Measurements from ENCODE around the gene OR8G1.

DNA sequence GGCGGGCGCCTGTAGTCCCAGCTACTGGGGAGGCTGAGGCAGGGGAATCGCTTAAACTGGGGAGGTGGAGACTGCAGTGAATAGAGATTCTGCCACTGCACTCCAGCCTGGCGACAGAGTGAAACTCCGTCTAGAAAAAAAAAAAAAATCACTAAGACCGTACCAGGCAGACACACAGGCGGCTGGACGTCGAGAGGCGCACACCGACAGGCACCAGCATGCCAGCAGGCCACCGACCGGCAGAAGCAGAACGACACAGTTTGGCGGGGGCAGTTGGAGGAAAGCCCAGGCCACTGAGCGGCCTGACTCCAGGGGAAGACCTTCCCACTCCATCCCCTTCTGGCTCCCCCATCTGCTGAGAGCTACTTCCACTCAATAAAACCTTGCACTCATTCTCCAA, 40.2 kb upstream of the OR8G1 start:
- TF ChIP-seq, protein P1, sequence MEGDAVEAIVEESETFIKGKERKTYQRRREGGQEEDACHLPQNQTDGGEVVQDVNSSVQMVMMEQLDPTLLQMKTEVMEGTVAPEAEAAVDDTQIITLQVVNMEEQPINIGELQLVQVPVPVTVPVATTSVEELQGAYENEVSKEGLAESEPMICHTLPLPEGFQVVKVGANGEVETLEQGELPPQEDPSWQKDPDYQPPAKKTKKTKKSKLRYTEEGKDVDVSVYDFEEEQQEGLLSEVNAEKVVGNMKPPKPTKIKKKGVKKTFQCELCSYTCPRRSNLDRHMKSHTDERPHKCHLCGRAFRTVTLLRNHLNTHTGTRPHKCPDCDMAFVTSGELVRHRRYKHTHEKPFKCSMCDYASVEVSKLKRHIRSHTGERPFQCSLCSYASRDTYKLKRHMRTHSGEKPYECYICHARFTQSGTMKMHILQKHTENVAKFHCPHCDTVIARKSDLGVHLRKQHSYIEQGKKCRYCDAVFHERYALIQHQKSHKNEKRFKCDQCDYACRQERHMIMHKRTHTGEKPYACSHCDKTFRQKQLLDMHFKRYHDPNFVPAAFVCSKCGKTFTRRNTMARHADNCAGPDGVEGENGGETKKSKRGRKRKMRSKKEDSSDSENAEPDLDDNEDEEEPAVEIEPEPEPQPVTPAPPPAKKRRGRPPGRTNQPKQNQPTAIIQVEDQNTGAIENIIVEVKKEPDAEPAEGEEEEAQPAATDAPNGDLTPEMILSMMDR (IDR thresholded peaks at IDR 0.05; ENCODE audit: low read depth, low read length), result no peak
- TF ChIP-seq EZH2phosphoT487 (IDR thresholded peaks at IDR 0.05; ENCODE audit: low read depth), result no peak
